A549 (cell line): Measurements from ENCODE around the gene OR52B2.

Experiments used
- CTCF ChIP-seq: fragments of >200 bp; sonication (Bioruptor Twin); formaldehyde crosslinking; IDR thresholded peaks from 3 replicates; pipeline ENCODE4 v1.5.1; 2016
- TF ChIP-seq, protein P1 (sequence below): fragments of 450-650 bp; IDR thresholded peaks from 2 replicates; pipeline ENCODE4 v1.6.1; 2014; ENCODE audit warnings: antibody characterized with exemption

DNA sequence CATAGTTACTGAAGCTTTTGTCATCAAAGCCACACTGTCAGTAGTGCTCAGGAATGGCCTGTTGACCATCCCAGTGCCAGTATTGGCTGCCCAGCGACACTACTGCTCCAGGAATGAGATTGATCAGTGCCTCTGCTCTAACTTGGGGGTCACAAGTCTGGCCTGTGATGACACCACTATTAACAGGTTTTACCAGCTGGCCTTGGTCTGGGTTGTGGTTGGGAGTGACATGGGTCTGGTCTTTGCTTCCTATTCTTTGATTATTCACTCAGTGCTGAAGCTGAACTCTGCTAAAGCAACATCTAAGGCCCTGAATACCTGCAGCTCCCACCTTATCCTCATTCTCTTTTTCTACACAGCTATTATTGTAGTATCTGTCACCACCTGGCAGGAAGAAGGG is 41.1 kb downstream of the OR52B2 start:
- no peak for TF ChIP-seq CTCF
- TF ChIP-seq, protein P1, sequence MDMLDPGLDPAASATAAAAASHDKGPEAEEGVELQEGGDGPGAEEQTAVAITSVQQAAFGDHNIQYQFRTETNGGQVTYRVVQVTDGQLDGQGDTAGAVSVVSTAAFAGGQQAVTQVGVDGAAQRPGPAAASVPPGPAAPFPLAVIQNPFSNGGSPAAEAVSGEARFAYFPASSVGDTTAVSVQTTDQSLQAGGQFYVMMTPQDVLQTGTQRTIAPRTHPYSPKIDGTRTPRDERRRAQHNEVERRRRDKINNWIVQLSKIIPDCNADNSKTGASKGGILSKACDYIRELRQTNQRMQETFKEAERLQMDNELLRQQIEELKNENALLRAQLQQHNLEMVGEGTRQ: no peak
